ENCODE results near the gene FRRS1L.

GRCh38 chr9:109164042-109164441 is 3.0 kb downstream of the FRRS1L start:
- no peak for TF ChIP-seq EZH2 (IDR thresholded peaks at IDR 0.05; ENCODE audit: low read depth)
- TF ChIP-seq, protein P1, sequence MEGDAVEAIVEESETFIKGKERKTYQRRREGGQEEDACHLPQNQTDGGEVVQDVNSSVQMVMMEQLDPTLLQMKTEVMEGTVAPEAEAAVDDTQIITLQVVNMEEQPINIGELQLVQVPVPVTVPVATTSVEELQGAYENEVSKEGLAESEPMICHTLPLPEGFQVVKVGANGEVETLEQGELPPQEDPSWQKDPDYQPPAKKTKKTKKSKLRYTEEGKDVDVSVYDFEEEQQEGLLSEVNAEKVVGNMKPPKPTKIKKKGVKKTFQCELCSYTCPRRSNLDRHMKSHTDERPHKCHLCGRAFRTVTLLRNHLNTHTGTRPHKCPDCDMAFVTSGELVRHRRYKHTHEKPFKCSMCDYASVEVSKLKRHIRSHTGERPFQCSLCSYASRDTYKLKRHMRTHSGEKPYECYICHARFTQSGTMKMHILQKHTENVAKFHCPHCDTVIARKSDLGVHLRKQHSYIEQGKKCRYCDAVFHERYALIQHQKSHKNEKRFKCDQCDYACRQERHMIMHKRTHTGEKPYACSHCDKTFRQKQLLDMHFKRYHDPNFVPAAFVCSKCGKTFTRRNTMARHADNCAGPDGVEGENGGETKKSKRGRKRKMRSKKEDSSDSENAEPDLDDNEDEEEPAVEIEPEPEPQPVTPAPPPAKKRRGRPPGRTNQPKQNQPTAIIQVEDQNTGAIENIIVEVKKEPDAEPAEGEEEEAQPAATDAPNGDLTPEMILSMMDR (conservative IDR thresholded peaks at IDR 0.05), result no peak

All from PC-9 (cell line).